Activated effector memory CD4-positive, alpha-beta T cell treated with Interleukin-2 at 50 U/mL for 16 hours (primary cell): ENCODE measurements around the gene IL16.
"Not testable (repeated sequence)": the region's sequence is repeated elsewhere in the genome, so short reads cannot be mapped to it uniquely, and the experiment has no call there.

ENCODE experiments used
- DNase-seq: peaks from one replicate; pipeline ENCODE4 v3.0.0-alpha.2; 2020

The IL16 gene

GRCh38 chr15:81174792-81175327 lies 21.8 kb upstream of the IL16 start:
- DNase-seq = no peak

GRCh38 chr15:81175496-81175895 lies 21.2 kb upstream of the IL16 start:
- DNase-seq = no peak

GRCh38 chr15:81176291-81176893 lies 20.3 kb upstream of the IL16 start:
- DNase-seq = no peak

GRCh38 chr15:81178365-81178764 lies 18.3 kb upstream of the IL16 start:
- no peak for DNase-seq

GRCh38 chr15:81181220-81181619 lies 15.5 kb upstream of the IL16 start:
- no peak for DNase-seq

- no peak for DNase-seq
These were observed 14.5 kb upstream of the IL16 start for GRCh38 chr15:81182031-81182755.

- DNase-seq = no peak
These were observed 13.8 kb upstream of the IL16 start for GRCh38 chr15:81182756-81183438.

- DNase-seq = no peak
These were observed 13.3 kb upstream of the IL16 start for GRCh38 chr15:81183439-81183775.

- no peak for DNase-seq
These were observed 12.5 kb upstream of the IL16 start for GRCh38 chr15:81184188-81184587.

- no peak for DNase-seq
These were observed 10.9 kb upstream of the IL16 start for GRCh38 chr15:81185631-81186295.

GRCh38 chr15:81188354-81188753 lies 8.3 kb upstream of the IL16 start:
- no peak for DNase-seq

- DNase-seq = no peak
These were observed 6.9 kb upstream of the IL16 start for GRCh38 chr15:81189583-81190283.

- DNase-seq = no peak
These were observed 5.7 kb upstream of the IL16 start for GRCh38 chr15:81190922-81191507.

GRCh38 chr15:81191701-81192100 lies 5.0 kb upstream of the IL16 start:
- no peak for DNase-seq

GRCh38 chr15:81194723-81195122 lies 2.0 kb upstream of the IL16 start:
- no peak for DNase-seq

GRCh38 chr15:81195339-81195864 lies 1.3 kb upstream of the IL16 start:
- DNase-seq = no peak

GRCh38 chr15:81197255-81197630 lies 564 bp downstream of the IL16 start:
- DNase-seq = no peak

GRCh38 chr15:81197688-81198281 lies 1.1 kb downstream of the IL16 start:
- no peak for DNase-seq

GRCh38 chr15:81199031-81199779 lies 2.5 kb downstream of the IL16 start:
- DNase-seq = no peak

GRCh38 chr15:81206018-81206417 lies 9.3 kb downstream of the IL16 start:
- DNase-seq = no peak

- DNase-seq = not testable (repeated sequence)
These were observed 11.3 kb downstream of the IL16 start for GRCh38 chr15:81207987-81208386.
